ENCODE data around the gene GLDC.

DNA sequence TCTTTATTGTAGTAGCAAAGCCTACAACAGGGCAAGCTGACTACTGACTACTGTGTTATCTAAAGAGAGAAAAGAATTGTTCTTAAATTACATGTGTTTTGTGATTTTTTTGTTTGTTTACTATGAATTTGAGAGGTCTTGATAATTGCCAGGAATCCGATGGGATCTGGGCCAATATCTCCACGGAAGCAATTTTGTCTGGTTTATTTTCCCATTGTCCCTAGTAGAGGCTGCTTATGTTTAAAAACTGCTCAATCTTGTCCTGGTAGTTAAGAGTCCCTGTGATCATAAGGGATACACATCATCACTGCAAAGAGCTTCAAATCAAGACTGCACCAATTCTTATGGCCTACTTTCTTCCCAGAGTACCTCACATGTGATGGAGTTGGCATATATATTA lies 94.4 kb downstream of the GLDC start:
- TF ChIP-seq, protein P1, sequence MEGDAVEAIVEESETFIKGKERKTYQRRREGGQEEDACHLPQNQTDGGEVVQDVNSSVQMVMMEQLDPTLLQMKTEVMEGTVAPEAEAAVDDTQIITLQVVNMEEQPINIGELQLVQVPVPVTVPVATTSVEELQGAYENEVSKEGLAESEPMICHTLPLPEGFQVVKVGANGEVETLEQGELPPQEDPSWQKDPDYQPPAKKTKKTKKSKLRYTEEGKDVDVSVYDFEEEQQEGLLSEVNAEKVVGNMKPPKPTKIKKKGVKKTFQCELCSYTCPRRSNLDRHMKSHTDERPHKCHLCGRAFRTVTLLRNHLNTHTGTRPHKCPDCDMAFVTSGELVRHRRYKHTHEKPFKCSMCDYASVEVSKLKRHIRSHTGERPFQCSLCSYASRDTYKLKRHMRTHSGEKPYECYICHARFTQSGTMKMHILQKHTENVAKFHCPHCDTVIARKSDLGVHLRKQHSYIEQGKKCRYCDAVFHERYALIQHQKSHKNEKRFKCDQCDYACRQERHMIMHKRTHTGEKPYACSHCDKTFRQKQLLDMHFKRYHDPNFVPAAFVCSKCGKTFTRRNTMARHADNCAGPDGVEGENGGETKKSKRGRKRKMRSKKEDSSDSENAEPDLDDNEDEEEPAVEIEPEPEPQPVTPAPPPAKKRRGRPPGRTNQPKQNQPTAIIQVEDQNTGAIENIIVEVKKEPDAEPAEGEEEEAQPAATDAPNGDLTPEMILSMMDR (IDR thresholded peaks at IDR 0.05; ENCODE audit: low read depth, low read length, missing input control) = no peak
- TF ChIP-seq YY1 (IDR thresholded peaks at IDR 0.05) = no peak
- TF ChIP-seq EGR1 (IDR thresholded peaks at IDR 0.05; ENCODE audit: low read depth in 2 of 2) = no peak
- no peak for TF ChIP-seq RAD21 (IDR thresholded peaks at IDR 0.05)
- TF ChIP-seq, protein P2, sequence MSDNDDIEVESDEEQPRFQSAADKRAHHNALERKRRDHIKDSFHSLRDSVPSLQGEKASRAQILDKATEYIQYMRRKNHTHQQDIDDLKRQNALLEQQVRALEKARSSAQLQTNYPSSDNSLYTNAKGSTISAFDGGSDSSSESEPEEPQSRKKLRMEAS (IDR thresholded peaks at IDR 0.05) = no peak
- TF ChIP-seq GABPA (IDR thresholded peaks at IDR 0.05 in 1 of 2, conservative IDR thresholded peaks at IDR 0.05 in 1 of 2) = no peak
- TF ChIP-seq, protein P3, sequence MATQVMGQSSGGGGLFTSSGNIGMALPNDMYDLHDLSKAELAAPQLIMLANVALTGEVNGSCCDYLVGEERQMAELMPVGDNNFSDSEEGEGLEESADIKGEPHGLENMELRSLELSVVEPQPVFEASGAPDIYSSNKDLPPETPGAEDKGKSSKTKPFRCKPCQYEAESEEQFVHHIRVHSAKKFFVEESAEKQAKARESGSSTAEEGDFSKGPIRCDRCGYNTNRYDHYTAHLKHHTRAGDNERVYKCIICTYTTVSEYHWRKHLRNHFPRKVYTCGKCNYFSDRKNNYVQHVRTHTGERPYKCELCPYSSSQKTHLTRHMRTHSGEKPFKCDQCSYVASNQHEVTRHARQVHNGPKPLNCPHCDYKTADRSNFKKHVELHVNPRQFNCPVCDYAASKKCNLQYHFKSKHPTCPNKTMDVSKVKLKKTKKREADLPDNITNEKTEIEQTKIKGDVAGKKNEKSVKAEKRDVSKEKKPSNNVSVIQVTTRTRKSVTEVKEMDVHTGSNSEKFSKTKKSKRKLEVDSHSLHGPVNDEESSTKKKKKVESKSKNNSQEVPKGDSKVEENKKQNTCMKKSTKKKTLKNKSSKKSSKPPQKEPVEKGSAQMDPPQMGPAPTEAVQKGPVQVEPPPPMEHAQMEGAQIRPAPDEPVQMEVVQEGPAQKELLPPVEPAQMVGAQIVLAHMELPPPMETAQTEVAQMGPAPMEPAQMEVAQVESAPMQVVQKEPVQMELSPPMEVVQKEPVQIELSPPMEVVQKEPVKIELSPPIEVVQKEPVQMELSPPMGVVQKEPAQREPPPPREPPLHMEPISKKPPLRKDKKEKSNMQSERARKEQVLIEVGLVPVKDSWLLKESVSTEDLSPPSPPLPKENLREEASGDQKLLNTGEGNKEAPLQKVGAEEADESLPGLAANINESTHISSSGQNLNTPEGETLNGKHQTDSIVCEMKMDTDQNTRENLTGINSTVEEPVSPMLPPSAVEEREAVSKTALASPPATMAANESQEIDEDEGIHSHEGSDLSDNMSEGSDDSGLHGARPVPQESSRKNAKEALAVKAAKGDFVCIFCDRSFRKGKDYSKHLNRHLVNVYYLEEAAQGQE (IDR thresholded peaks at IDR 0.05) = no peak
- TF ChIP-seq HNF4A (conservative IDR thresholded peaks at IDR 0.05) = no peak
- no peak for TF ChIP-seq SP1 (IDR thresholded peaks at IDR 0.05)
- TF ChIP-seq, protein P4, sequence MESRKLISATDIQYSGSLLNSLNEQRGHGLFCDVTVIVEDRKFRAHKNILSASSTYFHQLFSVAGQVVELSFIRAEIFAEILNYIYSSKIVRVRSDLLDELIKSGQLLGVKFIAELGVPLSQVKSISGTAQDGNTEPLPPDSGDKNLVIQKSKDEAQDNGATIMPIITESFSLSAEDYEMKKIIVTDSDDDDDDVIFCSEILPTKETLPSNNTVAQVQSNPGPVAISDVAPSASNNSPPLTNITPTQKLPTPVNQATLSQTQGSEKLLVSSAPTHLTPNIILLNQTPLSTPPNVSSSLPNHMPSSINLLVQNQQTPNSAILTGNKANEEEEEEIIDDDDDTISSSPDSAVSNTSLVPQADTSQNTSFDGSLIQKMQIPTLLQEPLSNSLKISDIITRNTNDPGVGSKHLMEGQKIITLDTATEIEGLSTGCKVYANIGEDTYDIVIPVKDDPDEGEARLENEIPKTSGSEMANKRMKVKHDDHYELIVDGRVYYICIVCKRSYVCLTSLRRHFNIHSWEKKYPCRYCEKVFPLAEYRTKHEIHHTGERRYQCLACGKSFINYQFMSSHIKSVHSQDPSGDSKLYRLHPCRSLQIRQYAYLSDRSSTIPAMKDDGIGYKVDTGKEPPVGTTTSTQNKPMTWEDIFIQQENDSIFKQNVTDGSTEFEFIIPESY (IDR thresholded peaks at IDR 0.05) = no peak
- no peak for TF ChIP-seq TAF1 (conservative IDR thresholded peaks at IDR 0.05)
- TF ChIP-seq, protein P5, sequence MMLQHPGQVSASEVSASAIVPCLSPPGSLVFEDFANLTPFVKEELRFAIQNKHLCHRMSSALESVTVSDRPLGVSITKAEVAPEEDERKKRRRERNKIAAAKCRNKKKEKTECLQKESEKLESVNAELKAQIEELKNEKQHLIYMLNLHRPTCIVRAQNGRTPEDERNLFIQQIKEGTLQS (IDR thresholded peaks at IDR 0.05) = no peak
- no peak for TF ChIP-seq RXRA (IDR thresholded peaks at IDR 0.05)

Data from liver (tissue), 3 donors.